Aorta (tissue), 5 donors: ENCODE measurements around the gene SGIP1. TPM values are rescaled to one million over a fixed set of nuclear protein-coding genes. Genes with fewer than 3 reads are reported as not detected.
"Not testable (repeated sequence)": the region's sequence is repeated elsewhere in the genome, so short reads cannot be mapped to it uniquely, and the experiment has no call there.

Experiments used
- ATAC-seq: fragments of 200-7000 bp; cut with Tn5 transposase; one replicate; pipeline ENCODE4 v1.9.1; 2022; ENCODE audit warnings: moderate library complexity; ENCODE audit not compliant: low FRiP score
- DNase-seq, 2 donors: peaks; one replicate each; pipeline ENCODE4 v3.0.0-alpha.2; 2020
- H3K27ac ChIP-seq, 2 donors: one replicate each; pipeline ENCODE4 v1.5.1; 2013; ENCODE audit warnings: low read length in 2 of 2, mild to moderate bottlenecking in 2 of 2, moderate library complexity in 2 of 2, control low read depth in 1 of 2, inconsistent platforms in 1 of 2, low read depth in 1 of 2
- H3K27me3 ChIP-seq, 2 donors: one replicate each; pipeline ENCODE4 v1.6.1; 2013; ENCODE audit warnings: control low read depth in 1 of 2, low read length in 1 of 2, mild to moderate bottlenecking in 1 of 2, moderate library complexity in 1 of 2; ENCODE audit not compliant: insufficient read depth in 2 of 2, control insufficient read depth in 1 of 2
- H3K36me3 ChIP-seq, 2 donors: one replicate each; pipeline ENCODE4 v1.6.1; 2013; ENCODE audit warnings: control low read depth in 1 of 2, low read length in 1 of 2, mild to moderate bottlenecking in 1 of 2; ENCODE audit not compliant: insufficient read depth in 2 of 2, control insufficient read depth in 1 of 2
- H3K4me1 ChIP-seq, 2 donors: one replicate each; pipeline ENCODE4 v1.6.1; 2013; ENCODE audit warnings: low read length in 2 of 2, control low read depth in 1 of 2, mild to moderate bottlenecking in 1 of 2, moderate library complexity in 1 of 2; ENCODE audit not compliant: insufficient read depth in 2 of 2, control insufficient read depth in 1 of 2
- H3K4me3 ChIP-seq, 2 donors: one replicate each; pipeline ENCODE4 v1.5.1; 2013; ENCODE audit warnings: low read length in 2 of 2, control low read depth in 1 of 2, mild to moderate bottlenecking in 1 of 2
- H3K9me3 ChIP-seq: one replicate; pipeline ENCODE4 v1.6.1; 2013; ENCODE audit warnings: mild to moderate bottlenecking, low read length; ENCODE audit not compliant: control insufficient read depth
- WGBS, 2 donors: extraction: QIAGEN DNeasy Blood & Tissue Kit; methylation state at CpG; one replicate each; pipeline ENCODE4 v1.1.7; 2013; 5-methylcytosine and 5-hydroxymethylcytosine counted together
- intact Hi-C, 2 donors: fragments of 100-400 bp; cut with DNase I; formaldehyde crosslinking; loops; one replicate each; pipeline versions ENCODE4 v1.14.2 to v1.15.0; 2022
- polyA plus RNA-seq, 2 donors: library from polyadenylated mRNA; stranded (reverse); fragments of 200-250 nt; gene quantifications; one replicate each; pipeline ENCODE4 v1.2.3, GENCODE V29; 2013
- total RNA-seq, 2 donors: library from RNA; stranded (reverse); fragmentation: NEBNext Ultra II Directional; extraction: Animal tissue kit (Norgen Biotek cat#: 25700); gene quantifications; one replicate each; pipeline ENCODE4 v1.2.1, GENCODE V29; 2021
- donor health status: healthy with polysubstance abuse.
- donor health status: Bipolar disorder and iron deficiency.
- donor health status: DM: no; HTN: no; CAD: no.
- donor health status: DM: no; HTN: no; CAD: no.
- donor health status: DM: yes; HTN: yes; CAD: no.

The SGIP1 gene
- total and polyA plus RNA-seq, 4 donors = 10.9 to 73.2 (median 58.3) TPM

GRCh38 chr1:66571789-66572188, 37.8 kb downstream of the SGIP1 start:
- no peak for ATAC-seq
- Histone ChIP-seq H3K9me3 (no peaks in the 10 kb centered on the region), H3K36me3 (no peaks in the 10 kb centered on the region), H3K27ac (no peak overlapping the region), H3K4me3 (no peak overlapping the region), H3K27me3 (no peaks in the 10 kb centered on the region), H3K4me1 (peaks cover 4 to 9% of the 10 kb centered on the region in 2 donors)
- no peak for DNase-seq
- intact Hi-C loops = no loop called here
- WGBS, 2 donors = 86 to 96% methylated on average over 1 of the region's 1 CpG

- Histone ChIP-seq H3K27me3 (no peaks in the 10 kb centered on the region), H3K4me1 (peaks cover 2 to 16% of the 10 kb centered on the region in 2 donors), H3K9me3 (no peaks in the 10 kb centered on the region), H3K27ac (no peak overlapping the region), H3K36me3 (no peaks in the 10 kb centered on the region), H3K4me3 (no peak overlapping the region)
- 12 to 32% methylated on average over 4 of the region's 4 CpGs for WGBS, 2 donors
- ATAC-seq = no peak
- intact Hi-C loops = no loop called here
- DNase-seq = no peak
Observed at GRCh38 chr1:66575739-66576138, 41.8 kb downstream of the SGIP1 start.

- no peak overlapping the region for H3K27ac ChIP-seq
Observed at GRCh38 chr1:66576645-66577044, 42.7 kb downstream of the SGIP1 start.

GRCh38 chr1:66578841-66579240, 44.9 kb downstream of the SGIP1 start:
- Histone ChIP-seq H3K9me3 (no peaks in the 10 kb centered on the region), H3K27me3 (no peaks in the 10 kb centered on the region), H3K4me1 (peaks cover 2 to 16% of the 10 kb centered on the region in 2 donors), H3K4me3 (no peak overlapping the region), H3K27ac (no peak overlapping the region), H3K36me3 (no peaks in the 10 kb centered on the region)
- WGBS, 2 donors = 56 to 82% methylated on average over 1 of the region's 1 CpG
- DNase-seq = no peak
- ATAC-seq = no peak
- intact Hi-C loops = no loop called here

More at GRCh38 chr1:66576645-66577044, 42.7 kb downstream of the SGIP1 start:
- H3K36me3 ChIP-seq = no peaks in the 10 kb centered on the region
- WGBS, 2 donors = 7 to 11% methylated on average over 1 of the region's 1 CpG
- intact Hi-C loops = no loop called here
- H3K9me3 ChIP-seq = no peaks in the 10 kb centered on the region
- DNase-seq (no peak), ATAC-seq (peak; percentile 54)
- peaks cover 2 to 16% of the 10 kb centered on the region in 2 donors for H3K4me1 ChIP-seq
- H3K27me3 ChIP-seq = no peaks in the 10 kb centered on the region
- no peak overlapping the region for H3K4me3 ChIP-seq

GRCh38 chr1:66580081-66580480, 46.1 kb downstream of the SGIP1 start:
- Histone ChIP-seq H3K4me3 (no peak overlapping the region), H3K27me3 (no peaks in the 10 kb centered on the region), H3K4me1 (peaks cover 3 to 9% of the 10 kb centered on the region in 2 donors), H3K9me3 (no peaks in the 10 kb centered on the region), H3K27ac (no peak overlapping the region), H3K36me3 (no peaks in the 10 kb centered on the region)
- intact Hi-C loops = no loop called here
- no peak for DNase-seq
- WGBS, 2 donors = 95 to 96% methylated on average over 2 of the region's 2 CpGs
- no peak for ATAC-seq

GRCh38 chr1:66583021-66583420, 49.1 kb downstream of the SGIP1 start:
- H3K36me3 ChIP-seq = no peaks in the 10 kb centered on the region
- DNase-seq (no peak), ATAC-seq (no peak)
- 80 to 98% methylated on average over 2 of the region's 2 CpGs for WGBS, 2 donors
- intact Hi-C loops = no loop called here
- peaks cover 2 to 5% of the 10 kb centered on the region in 2 donors for H3K4me1 ChIP-seq
- H3K27me3 ChIP-seq = no peaks in the 10 kb centered on the region
- H3K9me3 ChIP-seq = no peaks in the 10 kb centered on the region
- H3K27ac ChIP-seq = no peak overlapping the region
- no peak overlapping the region for H3K4me3 ChIP-seq

GRCh38 chr1:66585002-66585401, 51.0 kb downstream of the SGIP1 start:
- H3K9me3 ChIP-seq = no peaks in the 10 kb centered on the region
- DNase-seq (no peak), ATAC-seq (no peak)
- peaks cover 0 to 2% of the 10 kb centered on the region in 2 donors for H3K4me1 ChIP-seq
- no peaks in the 10 kb centered on the region for H3K27me3 ChIP-seq
- intact Hi-C loops = no loop called here
- no peak overlapping the region for H3K27ac ChIP-seq
- no peak overlapping the region for H3K4me3 ChIP-seq
- no peaks in the 10 kb centered on the region for H3K36me3 ChIP-seq

- intact Hi-C loops = no loop called here
- no peak for ATAC-seq
- no peak for DNase-seq
- Histone ChIP-seq H3K4me1 (peaks cover 2 to 3% of the 10 kb centered on the region in 2 donors), H3K27me3 (no peaks in the 10 kb centered on the region), H3K4me3 (no peak overlapping the region), H3K9me3 (no peaks in the 10 kb centered on the region), H3K27ac (no peak overlapping the region), H3K36me3 (no peaks in the 10 kb centered on the region)
Observed at GRCh38 chr1:66589326-66589725, 55.4 kb downstream of the SGIP1 start.

GRCh38 chr1:66592106-66592507, 58.2 kb downstream of the SGIP1 start:
- WGBS, 2 donors = 90 to 93% methylated on average over 5 of the region's 5 CpGs
- DNase-seq = not testable (repeated sequence)

More at GRCh38 chr1:66592106-66592507, 58.2 kb downstream of the SGIP1 start:
- not testable (repeated sequence) for H3K27me3 ChIP-seq, H3K36me3 ChIP-seq, H3K27ac ChIP-seq, H3K9me3 ChIP-seq, ATAC-seq, H3K4me3 ChIP-seq, H3K4me1 ChIP-seq
- intact Hi-C loops = loop anchor here (10.0 kb wide), 1 partner anchor 47 kb away; no protein-coding TSS in a partner anchor
